ENCODE measurements around the gene ZMIZ1.

DNA sequence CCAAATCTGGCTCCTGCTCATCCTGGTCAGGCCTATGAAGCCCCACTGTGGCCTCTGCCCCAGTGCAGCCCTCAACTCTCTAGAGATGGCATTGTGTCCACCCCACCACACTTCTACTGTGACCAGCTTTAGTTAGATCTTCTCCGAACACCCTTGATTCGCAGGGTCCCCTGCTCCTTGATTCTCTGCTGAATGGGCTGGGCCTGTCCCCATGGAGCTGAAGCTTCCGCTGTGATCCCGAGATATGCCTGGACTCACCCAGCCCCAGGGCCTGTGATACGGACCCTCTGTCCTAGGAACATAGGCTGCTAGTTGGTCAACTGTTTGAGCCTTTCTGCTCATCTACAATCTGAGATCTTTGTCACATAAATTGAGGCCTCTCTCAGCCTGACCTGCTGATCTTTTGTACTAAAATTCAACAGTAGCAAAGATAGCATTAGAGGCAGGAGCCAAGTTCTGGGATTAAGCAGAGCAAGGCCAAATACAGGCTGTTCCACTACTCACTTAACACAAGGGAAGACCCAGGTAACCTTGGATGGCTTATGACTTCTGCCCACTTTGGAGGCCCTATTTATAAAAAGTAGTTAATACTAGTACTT is 272.0 kb downstream of the ZMIZ1 start:
- TF ChIP-seq CEBPB (IDR thresholded peaks at IDR 0.05; ENCODE audit: low read depth) = no peak
- TF ChIP-seq, protein P1, sequence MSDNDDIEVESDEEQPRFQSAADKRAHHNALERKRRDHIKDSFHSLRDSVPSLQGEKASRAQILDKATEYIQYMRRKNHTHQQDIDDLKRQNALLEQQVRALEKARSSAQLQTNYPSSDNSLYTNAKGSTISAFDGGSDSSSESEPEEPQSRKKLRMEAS (IDR thresholded peaks at IDR 0.05) = no peak
- TF ChIP-seq YY1 (IDR thresholded peaks at IDR 0.05; ENCODE audit: extremely low read depth, insufficient replicate concordance, low read depth, low read length) = no peak
- TF ChIP-seq, protein P2, sequence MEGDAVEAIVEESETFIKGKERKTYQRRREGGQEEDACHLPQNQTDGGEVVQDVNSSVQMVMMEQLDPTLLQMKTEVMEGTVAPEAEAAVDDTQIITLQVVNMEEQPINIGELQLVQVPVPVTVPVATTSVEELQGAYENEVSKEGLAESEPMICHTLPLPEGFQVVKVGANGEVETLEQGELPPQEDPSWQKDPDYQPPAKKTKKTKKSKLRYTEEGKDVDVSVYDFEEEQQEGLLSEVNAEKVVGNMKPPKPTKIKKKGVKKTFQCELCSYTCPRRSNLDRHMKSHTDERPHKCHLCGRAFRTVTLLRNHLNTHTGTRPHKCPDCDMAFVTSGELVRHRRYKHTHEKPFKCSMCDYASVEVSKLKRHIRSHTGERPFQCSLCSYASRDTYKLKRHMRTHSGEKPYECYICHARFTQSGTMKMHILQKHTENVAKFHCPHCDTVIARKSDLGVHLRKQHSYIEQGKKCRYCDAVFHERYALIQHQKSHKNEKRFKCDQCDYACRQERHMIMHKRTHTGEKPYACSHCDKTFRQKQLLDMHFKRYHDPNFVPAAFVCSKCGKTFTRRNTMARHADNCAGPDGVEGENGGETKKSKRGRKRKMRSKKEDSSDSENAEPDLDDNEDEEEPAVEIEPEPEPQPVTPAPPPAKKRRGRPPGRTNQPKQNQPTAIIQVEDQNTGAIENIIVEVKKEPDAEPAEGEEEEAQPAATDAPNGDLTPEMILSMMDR (IDR thresholded peaks at IDR 0.05 in 2 of 3, conservative IDR thresholded peaks at IDR 0.05 in 1 of 3; ENCODE audit: borderline replicate concordance in 1 of 3, insufficient read depth in 1 of 3, low read depth in 2 of 3, low read length in 2 of 3) = no peak
- no peak for TF ChIP-seq EZH2phosphoT487 (IDR thresholded peaks at IDR 0.05; ENCODE audit: borderline replicate concordance)
- no peak for TF ChIP-seq POLR2AphosphoS5 (IDR thresholded peaks at IDR 0.05; ENCODE audit: low read depth, low read length)
- TF ChIP-seq, protein P3, sequence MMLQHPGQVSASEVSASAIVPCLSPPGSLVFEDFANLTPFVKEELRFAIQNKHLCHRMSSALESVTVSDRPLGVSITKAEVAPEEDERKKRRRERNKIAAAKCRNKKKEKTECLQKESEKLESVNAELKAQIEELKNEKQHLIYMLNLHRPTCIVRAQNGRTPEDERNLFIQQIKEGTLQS (IDR thresholded peaks at IDR 0.05) = no peak
- TF ChIP-seq POLR2A (IDR thresholded peaks at IDR 0.05; ENCODE audit: borderline replicate concordance, extremely low read depth, insufficient read depth, insufficient read length) = no peak
- TF ChIP-seq EZH2 (IDR thresholded peaks at IDR 0.05) = no peak
